Neural progenitor cell (in vitro differentiated cells): ENCODE measurements around the gene TMEM130. TPM values are rescaled to one million over a fixed set of nuclear protein-coding genes. Genes with fewer than 3 reads are reported as not detected.

ENCODE experiments used
- DNase-seq: peaks from one replicate; pipeline ENCODE4 v3.0.0-alpha.2; 2016; ENCODE audit warnings: low spot score
- H2AFZ ChIP-seq: fragments of 200-600 bp; sonication (generic); replicated peaks from 2 replicates; pipeline ENCODE4 v1.6.1; 2016; ENCODE audit warnings: antibody characterized with exemption
- H3F3A ChIP-seq: fragments of 200-600 bp; sonication (generic); 2 replicates; pipeline ENCODE4 v1.6.1; 2016; ENCODE audit warnings: antibody characterized with exemption, low read depth
- H3K27ac ChIP-seq: fragments of 200-600 bp; sonication (generic); 2 replicates; pipeline ENCODE4 v1.5.1; 2016; ENCODE audit warnings: mild to moderate bottlenecking
- H3K27me3 ChIP-seq: fragments of 200-600 bp; sonication (generic); 2 replicates; pipeline ENCODE4 v1.6.1; 2016; ENCODE audit warnings: mild to moderate bottlenecking, moderate library complexity
- H3K36me3 ChIP-seq: fragments of 200-600 bp; sonication (generic); 2 replicates; pipeline ENCODE4 v1.5.1; 2016
- H3K4me1 ChIP-seq: fragments of 200-600 bp; sonication (generic); 2 replicates; pipeline ENCODE4 v1.6.1; 2016; ENCODE audit warnings: mixed run types
- H3K4me2 ChIP-seq: fragments of 200-600 bp; sonication (generic); 2 replicates; pipeline ENCODE4 v1.6.1; 2016
- H3K4me3 ChIP-seq: fragments of 200-600 bp; sonication (generic); 2 replicates; pipeline ENCODE4 v1.5.1; 2016
- H3K79me2 ChIP-seq: fragments of 200-600 bp; sonication (generic); 2 replicates; pipeline ENCODE4 v1.6.1; 2016; ENCODE audit warnings: low read depth
- H3K9ac ChIP-seq: fragments of 200-600 bp; sonication (generic); 2 replicates; pipeline ENCODE4 v1.6.1; 2016
- H3K9me3 ChIP-seq: fragments of 200-600 bp; sonication (generic); 2 replicates; pipeline ENCODE4 v1.5.1; 2016; ENCODE audit warnings: low read depth
- H4K20me1 ChIP-seq: fragments of 200-600 bp; sonication (generic); 2 replicates; pipeline ENCODE4 v1.6.1; 2016; ENCODE audit warnings: low read depth
- H3K27ac Mint-ChIP-seq: 3 replicates; pipeline ENCODE4 v1.8.0; 2021; ENCODE audit warnings: mixed read lengths
- H3K27me3 Mint-ChIP-seq: 2 replicates; pipeline ENCODE4 v1.8.0; 2022; ENCODE audit warnings: low read depth, mild to moderate bottlenecking, inconsistent platforms, moderate library complexity, mixed read lengths; ENCODE audit not compliant: insufficient read depth
- H3K36me3 Mint-ChIP-seq: 3 replicates; pipeline ENCODE4 v1.8.0; 2021; ENCODE audit warnings: mixed read lengths
- H3K4me1 Mint-ChIP-seq: 3 replicates; pipeline ENCODE4 v1.8.0; 2021; ENCODE audit warnings: mixed read lengths
- H3K4me3 Mint-ChIP-seq: 3 replicates; pipeline ENCODE4 v1.8.0; 2021; ENCODE audit warnings: mild to moderate bottlenecking, moderate library complexity, mixed read lengths
- H3K9me3 Mint-ChIP-seq: 3 replicates; pipeline ENCODE4 v1.8.0; 2020; ENCODE audit warnings: mixed read lengths
- CTCF ChIP-seq: fragments of 200-600 bp; sonication (generic); IDR thresholded peaks from 2 replicates; pipeline ENCODE4 v1.5.1; 2017; ENCODE audit warnings: antibody characterized with exemption, mild to moderate bottlenecking
- EZH2 ChIP-seq: fragments of 200-600 bp; sonication (generic); IDR thresholded peaks from 2 replicates; pipeline ENCODE4 v1.6.1; 2017; ENCODE audit warnings: antibody characterized with exemption, mild to moderate bottlenecking, moderate library complexity
- EZH2phosphoT487 ChIP-seq: fragments of 200-600 bp; sonication (generic); IDR thresholded peaks from 2 replicates; pipeline ENCODE4 v1.6.1; 2017; ENCODE audit warnings: antibody characterized with exemption
- total RNA-seq: library from RNA; depleted of rRNA; stranded (reverse); fragments of >200 nt; gene quantifications from 2 replicates; pipeline ENCODE4 v1.2.3, GENCODE V29; 2015; ENCODE audit warnings: low replicate concordance

Gene TMEM130
- total RNA-seq, 1 donor from 2014 or later: 1.0 TPM

- Mint-ChIP-seq H3K36me3 (no peaks in the 10 kb centered on the region), H3K4me3 (no peak overlapping the region), H3K27me3 (peaks cover 13% of the 10 kb centered on the region), H3K27ac (no peak overlapping the region), H3K4me1 (peaks cover 21% of the 10 kb centered on the region), H3K9me3 (no peaks in the 10 kb centered on the region)
- no peak overlapping the region for H3K27ac ChIP-seq
- no peaks in the 10 kb centered on the region for H4K20me1 ChIP-seq
- H3K9ac ChIP-seq: no peak overlapping the region
- no peak overlapping the region for H3K4me3 ChIP-seq
- H2AFZ ChIP-seq: no peak overlapping the region
- no peaks in the 10 kb centered on the region for H3K4me1 ChIP-seq
- TF ChIP-seq EZH2phosphoT487: no peak
- no peak for TF ChIP-seq EZH2
- no peak for TF ChIP-seq CTCF
- no peak for DNase-seq
- H3F3A ChIP-seq: no peaks in the 10 kb centered on the region
- no peaks in the 10 kb centered on the region for H3K79me2 ChIP-seq
- no peaks in the 10 kb centered on the region for H3K27me3 ChIP-seq
- no peak overlapping the region for H3K4me2 ChIP-seq
- H3K36me3 ChIP-seq: no peaks in the 10 kb centered on the region
- no peaks in the 10 kb centered on the region for H3K9me3 ChIP-seq
Measured at GRCh38 chr7:98821348-98821747, 48.5 kb downstream of the TMEM130 start.

- H2AFZ ChIP-seq: no peak overlapping the region
- H3K36me3 ChIP-seq: no peaks in the 10 kb centered on the region
- H3K4me1 ChIP-seq: no peaks in the 10 kb centered on the region
- H3K36me3 Mint-ChIP-seq: no peaks in the 10 kb centered on the region
- H3K4me1 Mint-ChIP-seq: peaks cover 13% of the 10 kb centered on the region
- H4K20me1 ChIP-seq: no peaks in the 10 kb centered on the region
- peak overlapping the region; percentile 9 for H3K4me3 Mint-ChIP-seq
- peaks cover 16% of the 10 kb centered on the region for H3K27me3 Mint-ChIP-seq
- H3K27me3 ChIP-seq: no peaks in the 10 kb centered on the region
- no peak for DNase-seq
- no peak overlapping the region for H3K4me3 ChIP-seq
- H3K27ac Mint-ChIP-seq: peak overlapping the region; percentile 19
- H3K79me2 ChIP-seq: no peaks in the 10 kb centered on the region
- no peaks in the 10 kb centered on the region for H3F3A ChIP-seq
- no peak for TF ChIP-seq EZH2
- TF ChIP-seq CTCF: no peak
- TF ChIP-seq EZH2phosphoT487: no peak
- H3K9ac ChIP-seq: no peak overlapping the region
- no peak overlapping the region for H3K27ac ChIP-seq
- H3K9me3 Mint-ChIP-seq: no peaks in the 10 kb centered on the region
- no peaks in the 10 kb centered on the region for H3K9me3 ChIP-seq
- H3K4me2 ChIP-seq: no peak overlapping the region
Measured at GRCh38 chr7:98816967-98817710, 52.7 kb downstream of the TMEM130 start.

GRCh38 chr7:98816241-98816640, 53.6 kb downstream of the TMEM130 start:
- H4K20me1 ChIP-seq: no peaks in the 10 kb centered on the region
- no peak overlapping the region for H3K27ac Mint-ChIP-seq
- no peak overlapping the region for H3K27ac ChIP-seq
- H3K4me1 Mint-ChIP-seq: peaks cover 10% of the 10 kb centered on the region
- H3K36me3 Mint-ChIP-seq: no peaks in the 10 kb centered on the region
- peaks cover under 1% of the 10 kb centered on the region for H3K9me3 Mint-ChIP-seq
- H3K9ac ChIP-seq: no peak overlapping the region
- no peak overlapping the region for H3K4me3 Mint-ChIP-seq
- H3K27me3 Mint-ChIP-seq: peaks cover 17% of the 10 kb centered on the region
- H3K79me2 ChIP-seq: no peaks in the 10 kb centered on the region
- no peaks in the 10 kb centered on the region for H3K27me3 ChIP-seq
- no peak for DNase-seq
- H3K4me1 ChIP-seq: no peaks in the 10 kb centered on the region
- H3K4me3 ChIP-seq: no peak overlapping the region
- H3K4me2 ChIP-seq: no peak overlapping the region
- H3K9me3 ChIP-seq: no peaks in the 10 kb centered on the region
- H3F3A ChIP-seq: no peaks in the 10 kb centered on the region
- no peak for TF ChIP-seq EZH2
- no peak for TF ChIP-seq CTCF
- TF ChIP-seq EZH2phosphoT487: no peak
- H2AFZ ChIP-seq: no peak overlapping the region
- H3K36me3 ChIP-seq: no peaks in the 10 kb centered on the region
